Measurements from ENCODE around the gene ARSI.

Gene ARSI

GRCh38 chr5:150301170-150301505 is 1.6 kb downstream of the ARSI start:
- CTCF ChIA-PET: interaction anchor here (2.2 kb wide), 1 partner anchor 50 kb away, joined by 5 read pairs; no protein-coding TSS in a partner anchor
- H3K9me3 ChIP-seq (ENCODE audit: control insufficient read depth, insufficient read depth, low read depth, low read length): no peaks in the 10 kb centered on the region
- H3K4me3 ChIP-seq (ENCODE audit: low read depth, low read length): no peak overlapping the region
- no peaks in the 10 kb centered on the region for H3K36me3 ChIP-seq (ENCODE audit: control insufficient read depth in 2 of 2, insufficient read depth in 1 of 2, low read length in 2 of 2)
- TF ChIP-seq ZNF10 (tag by site-specific recombination; IDR thresholded peaks at IDR 0.05) (no peak), ZNF280D (tag by site-specific recombination; IDR thresholded peaks at IDR 0.05) (no peak), ZNF335 (tag by site-specific recombination; conservative IDR thresholded peaks at IDR 0.05) (no peak), ZNF266 (tag by site-specific recombination; IDR thresholded peaks at IDR 0.05; ENCODE audit: low read depth) (no peak), ZNF280C (tag by site-specific recombination; IDR thresholded peaks at IDR 0.05) (no peak), ZNF433 (tag by site-specific recombination; IDR thresholded peaks at IDR 0.05; ENCODE audit: low read depth) (no peak), ZNF600 (tag by site-specific recombination; IDR thresholded peaks at IDR 0.05) (no peak), ZNF19 (tag by site-specific recombination; IDR thresholded peaks at IDR 0.05; ENCODE audit: low read depth) (no peak), ZNF510 (tag by site-specific recombination; IDR thresholded peaks at IDR 0.05; ENCODE audit: insufficient replicate concordance) (no peak), ZNF114 (tag by site-specific recombination; IDR thresholded peaks at IDR 0.05) (no peak)
- no peak overlapping the region for H3K27ac ChIP-seq (ENCODE audit: extremely low read depth, low read depth, low read length)
- POLR2A ChIA-PET: no interaction called here
- 0 out of 2 replicates have a peak, but pooled peaks cover 1% of the 10 kb centered on the region for H3K4me1 ChIP-seq (ENCODE audit: control insufficient read depth, insufficient read depth, low read length)

DNA sequence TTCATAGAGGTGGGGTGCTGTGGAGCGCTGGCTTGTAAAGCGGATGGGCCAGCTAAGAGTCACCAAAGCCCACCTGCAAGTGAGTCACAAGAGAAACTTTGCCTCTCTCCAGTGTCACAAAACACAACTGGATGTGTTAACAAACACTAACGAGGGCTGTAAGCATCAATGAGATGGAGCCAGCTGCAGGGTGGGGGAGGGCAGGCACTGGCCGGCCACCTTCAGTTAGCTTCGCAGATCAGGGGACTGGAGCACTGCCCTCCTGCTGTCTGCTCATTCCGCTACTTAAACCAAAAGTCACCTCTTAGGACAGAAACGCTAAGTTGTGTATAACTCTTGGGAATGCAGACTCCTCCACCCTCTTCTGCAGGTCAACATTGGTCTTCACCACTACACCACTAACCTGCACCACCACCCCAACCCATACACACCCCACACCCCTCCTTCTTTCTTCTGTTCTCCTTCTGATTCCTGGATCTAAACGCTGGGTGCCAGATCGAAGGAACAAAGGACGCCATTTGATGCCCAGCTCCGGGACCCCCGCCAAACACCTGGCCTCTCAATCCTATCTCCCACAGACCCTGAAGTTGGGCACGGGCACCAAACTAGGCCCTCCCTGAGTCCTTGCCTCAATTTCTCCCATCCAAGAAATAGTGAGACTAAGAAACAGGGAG is 2.1 kb downstream of the ARSI start:
- H3K36me3 ChIP-seq (ENCODE audit: control insufficient read depth in 2 of 2, insufficient read depth in 1 of 2, low read length in 2 of 2): no peaks in the 10 kb centered on the region
- no peaks in the 10 kb centered on the region for H3K4me1 ChIP-seq (ENCODE audit: control insufficient read depth, insufficient read depth, low read length)
- H3K9me3 ChIP-seq (ENCODE audit: control insufficient read depth, insufficient read depth, low read depth, low read length): no peaks in the 10 kb centered on the region
- no peak overlapping the region for H3K27ac ChIP-seq (ENCODE audit: extremely low read depth, low read depth, low read length)
- TF ChIP-seq ZNF518A (tag by site-specific recombination; conservative IDR thresholded peaks at IDR 0.05; ENCODE audit: low read depth) (no peak), ZNF629 (tag by site-specific recombination; IDR thresholded peaks at IDR 0.05) (no peak), ZNF223 (tag by site-specific recombination; IDR thresholded peaks at IDR 0.05) (0 out of 2 replicates have a peak, but pooled peaks have one; percentile 38), ZNF747 (tag by site-specific recombination; IDR thresholded peaks at IDR 0.05) (no peak), HOXC10 (CRISPR knock-in tag; IDR thresholded peaks at IDR 0.05) (no peak), ZNF214 (tag by site-specific recombination; IDR thresholded peaks at IDR 0.05; ENCODE audit: borderline replicate concordance) (no peak), ZIC2 (tag by site-specific recombination; IDR thresholded peaks at IDR 0.05) (no peak), ZNF791 (tag by site-specific recombination; IDR thresholded peaks at IDR 0.05) (no peak)
- TF ChIP-seq, protein P1, sequence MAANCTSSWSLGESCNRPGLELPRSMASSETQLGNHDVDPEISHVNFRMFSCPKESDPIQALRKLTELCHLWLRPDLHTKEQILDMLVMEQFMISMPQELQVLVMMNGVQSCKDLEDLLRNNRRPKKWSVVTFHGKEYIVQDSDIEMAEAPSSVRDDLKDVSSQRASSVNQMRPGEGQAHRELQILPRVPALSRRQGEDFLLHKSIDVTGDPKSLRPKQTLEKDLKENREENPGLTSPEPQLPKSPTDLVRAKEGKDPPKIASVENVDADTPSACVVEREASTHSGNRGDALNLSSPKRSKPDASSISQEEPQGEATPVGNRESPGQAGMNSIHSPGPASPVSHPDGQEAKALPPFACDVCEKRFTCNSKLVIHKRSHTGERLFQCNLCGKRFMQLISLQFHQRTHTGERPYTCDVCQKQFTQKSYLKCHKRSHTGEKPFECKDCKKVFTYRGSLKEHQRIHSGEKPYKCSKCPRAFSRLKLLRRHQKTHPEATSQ (tag by site-specific recombination; IDR thresholded peaks at IDR 0.05): no peak
- POLR2A ChIA-PET: no interaction called here
- CTCF ChIA-PET: interaction anchor here (0.6 to 2.2 kb wide), 3 partner anchors 13 to 292 kb away, joined by 3 to 9 read pairs (median 5); no protein-coding TSS in a partner anchor
- H3K4me3 ChIP-seq (ENCODE audit: low read depth, low read length): no peak overlapping the region

All from HEK293 (cell line).